Fibroblast of villous mesenchyme (primary cell): Measurements from ENCODE around the gene CD164L2. TPM values are rescaled to one million over a fixed set of nuclear protein-coding genes. Genes with fewer than 3 reads are reported as not detected.

ENCODE experiments used
- DNase-seq: peaks from one replicate; pipeline ENCODE4 v3.0.0-alpha.2; 2010; ENCODE audit warnings: low read depth
- H3K4me3 ChIP-seq: 2 replicates; pipeline ENCODE4 v1.5.1; 2011; ENCODE audit warnings: low read depth, mild to moderate bottlenecking, low read length
- total RNA-seq: library from RNA; depleted of rRNA; stranded (reverse); fragments of >200 nt; gene quantifications from 2 replicates; pipeline ENCODE4 v1.2.3, GENCODE V29; 2012
- TF ChIP-seq, protein P1 (sequence below): IDR thresholded peaks from 2 replicates; pipeline ENCODE4 v1.5.1; 2012; ENCODE audit warnings: low read depth, mild to moderate bottlenecking, low read length; ENCODE audit not compliant: insufficient read depth

CD164L2 gene
- total RNA-seq, 1 donor, result not detected

DNA sequence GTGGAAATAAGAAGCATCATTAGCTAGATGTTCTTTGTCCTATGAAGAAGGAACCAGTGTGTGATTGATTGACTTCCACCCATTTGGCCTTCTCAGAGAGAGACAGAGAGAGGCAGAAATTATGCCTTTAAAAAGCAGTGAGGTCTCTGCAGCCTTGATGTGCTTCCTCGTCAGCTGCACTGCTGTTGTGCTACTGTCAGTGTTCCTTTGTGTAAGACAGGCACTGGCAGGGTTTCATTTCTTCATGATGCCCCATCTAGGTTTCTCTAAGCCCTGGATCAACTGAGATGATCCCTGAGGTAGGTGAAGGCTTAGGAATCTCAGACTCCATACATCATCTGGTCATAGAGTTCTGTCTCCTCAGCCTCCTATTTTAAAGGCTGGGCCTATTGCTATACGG is 44.2 kb upstream of the CD164L2 start:
- DNase-seq, result no peak
- H3K4me3 ChIP-seq, result no peak overlapping the region
- TF ChIP-seq, protein P1, sequence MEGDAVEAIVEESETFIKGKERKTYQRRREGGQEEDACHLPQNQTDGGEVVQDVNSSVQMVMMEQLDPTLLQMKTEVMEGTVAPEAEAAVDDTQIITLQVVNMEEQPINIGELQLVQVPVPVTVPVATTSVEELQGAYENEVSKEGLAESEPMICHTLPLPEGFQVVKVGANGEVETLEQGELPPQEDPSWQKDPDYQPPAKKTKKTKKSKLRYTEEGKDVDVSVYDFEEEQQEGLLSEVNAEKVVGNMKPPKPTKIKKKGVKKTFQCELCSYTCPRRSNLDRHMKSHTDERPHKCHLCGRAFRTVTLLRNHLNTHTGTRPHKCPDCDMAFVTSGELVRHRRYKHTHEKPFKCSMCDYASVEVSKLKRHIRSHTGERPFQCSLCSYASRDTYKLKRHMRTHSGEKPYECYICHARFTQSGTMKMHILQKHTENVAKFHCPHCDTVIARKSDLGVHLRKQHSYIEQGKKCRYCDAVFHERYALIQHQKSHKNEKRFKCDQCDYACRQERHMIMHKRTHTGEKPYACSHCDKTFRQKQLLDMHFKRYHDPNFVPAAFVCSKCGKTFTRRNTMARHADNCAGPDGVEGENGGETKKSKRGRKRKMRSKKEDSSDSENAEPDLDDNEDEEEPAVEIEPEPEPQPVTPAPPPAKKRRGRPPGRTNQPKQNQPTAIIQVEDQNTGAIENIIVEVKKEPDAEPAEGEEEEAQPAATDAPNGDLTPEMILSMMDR, result no peak

DNA sequence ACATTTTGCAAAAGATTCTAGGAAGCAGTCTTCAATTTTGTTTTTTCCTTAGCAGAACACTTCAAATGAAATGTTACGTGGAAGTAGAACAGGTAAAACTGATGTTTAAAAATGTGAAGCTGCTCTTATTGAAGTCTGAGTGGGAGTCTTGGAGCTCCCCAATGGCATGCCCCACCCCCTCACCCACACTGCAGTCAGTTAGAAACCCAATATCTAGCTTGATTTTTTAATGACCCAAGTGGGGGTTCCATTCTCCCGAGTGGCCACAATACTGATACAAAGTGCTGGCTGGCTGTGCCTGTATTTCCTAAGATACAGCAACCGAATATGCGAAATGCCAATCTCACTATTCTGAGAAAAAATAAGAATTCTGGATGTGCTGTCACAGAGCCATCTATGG is 40.6 kb upstream of the CD164L2 start:
- TF ChIP-seq, protein P1, result no peak
- no peak overlapping the region for H3K4me3 ChIP-seq
- no peak for DNase-seq

DNA sequence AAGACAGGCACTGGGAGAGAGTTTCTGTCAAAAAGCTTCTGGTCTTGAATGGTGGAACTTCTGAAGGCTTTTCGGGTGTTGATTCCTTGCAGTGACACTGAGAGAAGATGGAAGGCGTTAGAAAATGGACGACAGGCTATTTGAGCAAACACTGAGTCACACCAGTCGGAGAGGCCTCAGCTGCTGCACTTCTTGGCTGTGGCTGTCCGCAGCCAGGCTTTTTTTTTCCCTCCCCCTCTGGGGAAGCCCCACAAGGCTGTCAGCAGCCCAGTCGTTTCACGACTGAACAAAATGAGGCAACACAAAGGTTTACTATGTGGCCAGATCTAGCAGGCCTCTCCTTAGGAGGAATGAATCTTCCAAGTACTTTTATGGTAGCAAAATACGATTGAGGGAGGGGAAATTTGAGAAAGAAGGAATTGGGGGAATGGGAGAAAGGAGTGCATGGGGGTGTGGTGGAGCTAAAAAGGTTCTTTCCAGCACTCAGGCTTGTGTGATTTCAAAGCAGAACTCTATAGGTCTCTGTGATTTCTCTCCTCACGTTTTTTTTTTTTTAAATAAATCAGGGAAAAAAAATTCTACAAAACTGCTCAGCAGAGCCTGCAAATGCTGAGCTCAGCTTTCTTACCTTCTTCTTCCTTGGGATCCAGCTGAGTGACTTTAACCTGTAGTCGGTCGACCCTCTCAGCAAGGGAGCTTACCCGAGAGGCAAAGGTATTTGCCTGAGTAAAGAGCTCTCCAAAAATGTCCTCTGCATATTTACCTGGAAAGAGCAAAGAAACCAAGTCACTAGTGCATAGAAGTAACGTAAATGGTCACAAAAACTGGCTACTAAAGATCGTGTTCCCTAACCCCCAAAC is 35.4 kb upstream of the CD164L2 start:
- no peak overlapping the region for H3K4me3 ChIP-seq
- TF ChIP-seq, protein P1, result no peak
- peak; percentile 97 for DNase-seq

DNA sequence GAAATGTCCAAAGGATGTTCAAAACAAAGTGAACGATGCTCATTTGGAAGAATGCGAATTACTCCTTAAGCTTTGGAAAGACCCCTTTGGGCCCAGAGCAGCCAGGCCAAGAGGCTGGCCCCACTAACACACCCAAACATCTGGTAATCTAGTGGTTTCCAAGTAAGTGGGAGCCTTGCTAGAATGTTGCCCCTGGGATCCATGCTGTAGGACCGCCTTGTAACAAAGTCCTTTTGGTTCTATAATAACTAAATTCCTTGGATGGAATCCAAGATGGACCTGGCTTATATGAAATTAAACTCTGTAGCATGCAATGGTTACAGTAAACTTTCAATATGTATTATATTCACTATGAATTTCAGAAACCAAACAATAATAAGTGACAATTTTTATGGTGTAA is 34.6 kb upstream of the CD164L2 start:
- no peak for DNase-seq
- H3K4me3 ChIP-seq, result no peak overlapping the region

DNA sequence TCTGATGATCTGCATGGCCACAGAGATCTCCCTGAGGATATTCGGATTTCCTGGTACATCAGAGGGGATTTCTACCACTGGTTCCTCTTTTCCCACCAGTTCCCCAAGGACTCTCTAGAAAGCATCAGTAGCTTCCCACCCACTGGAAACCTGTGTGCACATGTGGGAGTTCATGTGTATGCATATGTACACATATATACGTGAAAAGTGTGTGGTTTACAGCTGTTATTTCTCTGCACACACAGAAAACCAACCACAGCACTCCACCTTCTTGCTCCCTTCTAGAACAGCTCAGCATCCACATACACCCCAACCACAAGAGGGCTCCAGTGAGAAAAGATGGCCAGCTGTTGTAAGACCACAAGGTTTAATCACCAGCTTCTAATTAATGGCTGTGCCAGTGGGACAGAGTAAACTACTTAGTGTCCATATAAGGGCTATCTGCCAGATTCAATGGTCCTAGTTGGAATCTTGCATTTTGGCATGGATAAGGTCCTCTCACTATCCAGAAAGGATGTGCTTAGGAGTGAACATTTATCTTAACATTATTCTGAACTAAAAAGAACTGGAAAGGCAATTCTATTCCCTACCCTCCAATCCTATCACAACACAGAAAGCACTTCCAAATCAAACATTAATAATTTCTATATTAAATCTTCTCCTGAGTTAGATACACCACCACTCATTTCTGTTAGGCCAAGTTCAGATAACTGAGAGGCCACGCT is 33.4 kb upstream of the CD164L2 start:
- TF ChIP-seq, protein P1, result peak; percentile 89
- no peak overlapping the region for H3K4me3 ChIP-seq
- peak; percentile 83 for DNase-seq

More for the DNA sequence above, 34.6 kb upstream of the CD164L2 start:
- TF ChIP-seq, protein P1, result no peak

DNA sequence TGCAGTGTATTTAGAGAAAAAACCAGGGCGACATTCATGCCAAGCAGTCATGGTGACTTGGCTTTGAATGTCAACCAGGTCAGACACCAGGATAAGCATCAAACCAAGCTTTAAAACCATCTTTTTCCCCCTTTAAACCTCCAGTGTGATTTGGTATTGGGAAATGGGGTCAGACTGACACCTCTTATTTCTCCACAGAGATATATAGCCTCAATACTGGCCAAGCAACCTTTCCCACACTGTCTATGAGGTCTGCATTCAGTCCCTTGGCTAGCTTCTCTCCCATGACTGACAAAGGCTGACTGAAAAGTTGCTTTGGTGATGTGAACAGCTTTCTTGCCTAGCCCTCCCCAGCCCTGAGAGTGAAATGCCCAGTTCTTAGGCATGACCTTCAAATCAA is 31.0 kb upstream of the CD164L2 start:
- no peak overlapping the region for H3K4me3 ChIP-seq
- TF ChIP-seq, protein P1, result no peak
- no peak for DNase-seq
